Left renal pelvis (tissue), 4 donors: ENCODE results near the gene DHCR7. TPM values are rescaled to one million over a fixed set of nuclear protein-coding genes. Genes with fewer than 3 reads are reported as not detected.

Experiments used
- DNase-seq, 4 donors: peaks; one replicate each; pipeline ENCODE4 v3.0.0-alpha.2; 2013; ENCODE audit warnings: low read depth in 4 of 4, low spot score in 3 of 4
- polyA plus RNA-seq, 4 donors: library from polyadenylated mRNA; unstranded; fragments of 120-200 nt; gene quantifications; one replicate each; pipeline ENCODE4 v1.2.1, GENCODE V29; 2013; ENCODE audit not compliant: insufficient read length in 4 of 4

DHCR7 gene
- polyA plus RNA-seq, 4 donors, result 21.6 to 40.4 (median 37.7) TPM

GRCh38 chr11:71421392-71421950 lies 26.7 kb downstream of the DHCR7 start:
- DNase-seq, result no peak

DNA sequence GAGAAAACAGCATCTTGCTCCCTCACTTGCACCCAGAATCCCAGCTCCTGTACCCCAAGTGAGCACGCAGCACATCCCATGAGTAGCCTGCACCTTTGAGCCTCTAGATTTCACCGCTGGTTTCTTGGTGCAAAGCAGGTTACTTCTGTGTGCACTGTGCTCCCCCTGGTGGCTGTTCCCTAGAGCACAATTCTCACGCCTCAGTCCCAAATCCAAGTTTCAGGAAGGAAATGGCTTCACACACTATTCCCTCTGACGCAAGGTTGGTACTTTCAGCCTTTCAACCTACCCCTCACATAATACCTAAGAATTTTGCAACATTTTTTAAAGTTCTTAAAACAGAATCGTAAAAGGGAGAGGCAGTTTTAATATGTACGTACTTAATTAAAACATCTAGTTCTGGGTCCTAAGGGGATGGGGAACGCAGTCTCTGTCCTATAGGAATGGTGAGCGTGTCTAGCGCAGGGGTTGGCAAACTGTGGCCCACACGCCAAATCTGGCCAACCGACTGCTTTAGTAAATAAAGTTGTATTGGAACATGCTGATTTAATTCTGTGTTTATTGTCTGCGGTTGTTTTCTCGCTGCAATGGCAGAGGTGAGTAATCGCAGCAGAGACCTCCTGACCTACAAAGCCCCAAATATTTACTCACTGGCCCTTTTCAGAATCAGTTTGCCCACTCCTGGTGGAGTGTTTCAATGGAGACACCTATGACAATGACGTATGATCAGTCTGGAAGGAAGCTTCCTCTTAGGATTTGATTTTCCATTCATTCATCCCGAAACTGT lies 27.5 kb downstream of the DHCR7 start:
- DNase-seq, result peak in 1 of 4 donors; percentile 12

- no peak for DNase-seq
Measured at GRCh38 chr11:71418643-71419042, 29.6 kb downstream of the DHCR7 start.

DNA sequence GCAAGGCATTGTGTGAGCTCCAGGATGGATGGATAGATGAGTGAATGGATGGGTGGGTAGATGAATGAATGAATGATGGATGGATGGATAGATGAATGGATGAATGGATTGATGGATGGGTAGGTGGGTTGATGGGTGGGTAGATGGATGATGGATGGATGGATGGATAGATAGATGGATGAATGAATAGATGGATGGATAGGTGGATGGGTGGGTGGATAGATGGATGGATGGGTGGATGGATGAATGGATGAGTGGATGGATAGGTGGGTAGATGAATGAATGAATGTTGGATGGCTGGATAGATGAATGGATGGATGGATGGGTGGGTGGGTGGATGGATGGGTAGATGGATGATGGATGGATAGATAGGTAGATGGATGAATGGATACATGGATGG lies 33.5 kb downstream of the DHCR7 start:
- no peak for DNase-seq

- DNase-seq, result no peak
Measured at GRCh38 chr11:71410363-71410966, 37.7 kb downstream of the DHCR7 start.

DNA sequence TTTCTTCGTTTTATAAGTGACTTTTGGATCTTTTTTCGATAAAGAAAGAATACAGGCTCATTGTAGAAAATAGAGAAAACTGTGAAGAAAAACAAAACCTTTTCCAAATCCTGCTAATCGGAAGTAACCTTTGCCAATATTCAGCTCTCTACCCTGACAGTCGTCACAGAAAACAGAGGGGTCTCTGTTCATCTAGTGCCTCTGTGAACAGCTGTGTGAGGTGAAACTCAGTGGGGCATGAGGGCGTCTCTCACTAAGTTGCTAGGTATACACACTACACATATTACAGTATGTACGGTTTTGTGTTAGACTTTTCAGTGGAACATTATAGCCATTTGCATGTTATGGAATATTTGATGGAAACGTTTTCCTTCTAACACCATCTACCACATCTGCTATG lies 39.4 kb downstream of the DHCR7 start:
- DNase-seq, result no peak

- no peak for DNase-seq
Measured at GRCh38 chr11:71407356-71407755, 40.8 kb downstream of the DHCR7 start.

DNA sequence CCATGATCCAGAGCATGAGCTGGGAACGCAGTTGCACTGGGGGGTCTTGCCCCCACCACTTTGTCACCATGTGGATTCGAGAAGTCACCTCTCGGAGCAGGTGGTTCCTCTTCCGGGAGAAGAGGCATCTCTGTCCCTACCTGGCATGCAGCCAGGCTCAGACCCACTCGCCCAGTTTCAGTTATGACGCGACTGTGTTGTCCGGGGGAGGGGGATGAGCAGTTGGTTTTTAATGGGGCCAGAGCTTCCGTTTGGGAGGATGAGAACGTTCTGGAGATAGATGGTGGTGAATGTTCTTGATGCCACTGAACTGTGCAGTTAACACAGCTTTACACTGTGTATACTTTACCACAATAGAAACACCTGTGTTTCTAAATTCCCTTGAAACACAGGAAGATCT lies 41.5 kb downstream of the DHCR7 start:
- DNase-seq, result no peak

- no peak for DNase-seq
Measured at GRCh38 chr11:71404209-71404608, 44.0 kb downstream of the DHCR7 start.

- no peak for DNase-seq
Measured at GRCh38 chr11:71402878-71403277, 45.3 kb downstream of the DHCR7 start.

DNA sequence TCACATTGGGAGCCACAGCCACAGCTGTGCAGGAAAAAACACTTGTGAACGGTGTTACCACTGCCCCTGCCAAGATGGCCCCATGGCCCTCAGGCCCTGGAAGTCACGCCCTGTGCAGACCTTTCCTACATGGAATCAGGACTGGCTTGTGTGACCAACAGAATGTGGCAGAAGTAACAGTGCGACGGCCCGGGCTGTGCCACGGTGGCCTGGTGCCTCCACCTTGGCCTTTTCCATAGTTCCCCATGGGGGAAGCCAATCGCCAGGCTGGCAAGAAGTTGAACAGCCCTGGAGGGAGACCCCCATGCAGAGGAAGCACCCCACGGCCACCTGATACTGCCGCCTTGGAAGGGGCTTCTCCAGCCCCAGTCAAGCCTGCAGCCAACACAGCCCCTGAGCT lies 48.0 kb downstream of the DHCR7 start:
- DNase-seq, result no peak

DNA sequence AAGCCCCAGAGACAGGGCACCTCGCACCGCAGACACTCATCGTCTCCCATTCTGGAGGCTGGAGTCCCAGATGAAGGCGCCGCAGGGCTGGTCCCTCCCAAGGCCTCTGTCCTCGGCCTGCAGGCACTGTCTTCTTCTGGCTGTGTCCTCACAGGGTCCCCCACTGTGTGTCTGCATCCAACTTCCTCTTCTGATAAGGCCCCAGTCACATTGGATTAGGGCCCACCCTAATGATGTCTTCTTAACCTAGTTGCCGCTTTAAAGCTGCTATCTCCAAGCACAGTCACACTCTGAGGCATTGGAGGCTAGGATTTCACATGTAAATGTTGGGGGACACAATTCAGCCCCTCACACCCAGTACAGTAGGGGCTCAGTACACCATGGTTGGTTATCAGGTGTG lies 48.9 kb downstream of the DHCR7 start:
- DNase-seq, result no peak

GRCh38 chr11:71397961-71398360 lies 50.2 kb downstream of the DHCR7 start:
- no peak for DNase-seq

- DNase-seq, result no peak
Measured at GRCh38 chr11:71397331-71397860, 50.8 kb downstream of the DHCR7 start.

- no peak for DNase-seq
Measured at GRCh38 chr11:71396548-71397123, 51.6 kb downstream of the DHCR7 start.

GRCh38 chr11:71395774-71396173 lies 52.4 kb downstream of the DHCR7 start:
- no peak for DNase-seq

DNA sequence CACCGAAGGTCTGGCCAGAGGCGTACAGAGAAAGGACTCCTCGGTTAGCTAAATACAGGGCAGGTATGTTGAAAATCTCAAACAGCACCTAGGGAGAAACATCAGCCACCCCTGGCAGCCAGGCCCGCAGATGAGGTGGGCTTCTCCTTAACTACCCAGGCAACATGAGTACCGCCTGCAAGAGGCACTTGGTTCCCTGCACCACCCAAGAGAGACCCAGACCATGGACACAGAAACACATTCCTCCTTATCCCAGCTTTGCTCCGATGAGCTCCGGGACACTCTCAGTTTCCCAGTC lies 53.0 kb downstream of the DHCR7 start:
- DNase-seq, result no peak

DNA sequence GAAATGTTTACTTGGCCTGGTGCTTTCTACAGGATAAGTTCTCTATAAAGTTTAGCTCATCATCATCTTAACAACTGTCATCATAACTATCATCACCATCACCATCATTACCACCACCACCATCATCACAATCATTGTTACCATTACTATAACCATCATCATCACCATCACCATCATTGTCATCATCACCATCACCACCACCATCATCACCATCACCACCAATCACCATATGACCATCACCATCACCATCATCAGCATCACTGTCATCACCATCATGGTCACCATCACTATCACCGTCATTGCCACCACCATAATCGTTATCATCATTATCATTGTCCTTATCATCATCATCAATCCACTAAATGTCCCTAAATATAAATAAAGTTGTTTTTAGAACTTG lies 54.9 kb downstream of the DHCR7 start:
- DNase-seq, result no peak

DNA sequence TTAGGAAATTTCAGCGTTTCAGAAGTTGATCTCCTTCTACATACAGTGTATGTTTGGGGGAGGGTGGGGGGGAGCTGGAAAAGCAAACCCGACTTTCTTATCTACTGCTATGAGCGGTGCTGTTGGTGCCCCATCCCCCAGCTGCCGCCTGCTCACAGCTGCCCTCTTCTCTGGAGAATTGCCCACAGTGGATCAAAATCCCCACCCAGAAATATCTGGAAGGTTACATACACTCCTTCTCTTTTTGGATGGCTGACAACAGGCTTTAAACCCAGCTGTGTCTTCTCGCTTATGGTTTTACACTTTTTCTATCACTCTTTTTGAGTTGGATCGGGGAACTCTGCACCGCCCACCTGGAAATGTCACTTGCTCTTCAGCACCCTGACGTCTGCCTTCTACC lies 56.4 kb downstream of the DHCR7 start:
- DNase-seq, result no peak

DNA sequence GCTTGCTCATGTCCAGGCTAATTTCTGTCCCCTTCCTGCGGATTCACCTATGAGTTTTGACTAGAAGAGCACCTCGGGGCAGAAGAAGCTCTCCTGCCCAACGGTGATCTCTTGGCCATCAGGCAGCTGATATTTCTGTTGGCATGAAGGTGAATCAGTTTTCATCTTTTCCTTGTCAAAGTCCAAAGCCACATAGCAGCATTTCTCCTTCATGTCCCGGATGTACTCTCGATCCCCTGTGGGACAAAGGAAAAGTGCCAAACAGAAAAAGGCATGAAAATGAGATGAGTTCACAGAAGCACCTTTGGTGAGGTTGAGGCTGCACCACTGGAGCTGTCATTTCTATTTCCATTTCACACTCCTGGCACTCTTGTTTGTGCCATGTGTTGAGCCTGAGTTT lies 56.8 kb downstream of the DHCR7 start:
- no peak for DNase-seq

- no peak for DNase-seq
Measured at GRCh38 chr11:71388637-71389235, 59.5 kb downstream of the DHCR7 start.
